HG03108 (cell line): Measurements from ENCODE around the gene GTSF1L.

Experiments
- ATAC-seq: cut with Tn5 transposase; IDR thresholded peaks from one replicate; pipeline ENCODE4 v1.9.1; 2021; ENCODE audit warnings: moderate library complexity; ENCODE audit not compliant: unreplicated experiment

GTSF1L gene

DNA sequence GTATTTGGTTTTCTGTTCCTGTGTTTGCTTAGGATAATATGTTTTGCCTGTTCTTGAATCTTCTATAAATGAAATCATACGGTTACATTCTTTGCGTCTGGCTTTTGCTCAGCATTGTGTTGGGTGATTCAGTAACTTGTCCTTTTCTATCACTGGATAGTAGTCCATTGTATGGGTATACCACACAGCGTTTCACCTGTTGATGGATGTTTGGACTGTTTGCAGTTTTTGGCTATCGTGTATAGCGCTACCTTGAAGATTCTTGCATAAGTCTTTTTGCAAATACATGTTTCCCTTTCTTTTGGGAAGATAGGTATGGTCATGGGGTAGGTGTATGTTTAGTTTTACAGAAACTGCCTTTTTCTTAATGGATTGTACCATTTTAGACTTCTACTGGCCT lies 50.4 kb downstream of the GTSF1L start:
- ATAC-seq, result no peak
